ENCODE results near the gene KCNQ1.

GRCh38 chr11:2518111-2518982, 73.5 kb downstream of the KCNQ1 start:
- no peak for TF ChIP-seq POLR2AphosphoS5 (IDR thresholded peaks at IDR 0.05; ENCODE audit: insufficient read depth, low read depth, low read length)
- TF ChIP-seq CTCF (IDR thresholded peaks at IDR 0.05; ENCODE audit: extremely low read depth in 1 of 2, insufficient read depth in 1 of 2, low read depth in 1 of 2, low read length in 2 of 2): no peak
- TF ChIP-seq POLR2A (IDR thresholded peaks at IDR 0.05; ENCODE audit: low read depth, low read length): no peak
- no peak for TF ChIP-seq JUN (IDR thresholded peaks at IDR 0.05; ENCODE audit: borderline replicate concordance, insufficient read depth, insufficient read length, low read depth)
- no peak for TF ChIP-seq MAX (IDR thresholded peaks at IDR 0.05; ENCODE audit: insufficient read depth, insufficient read length)
- no peak for TF ChIP-seq EZH2 (IDR thresholded peaks at IDR 0.05; ENCODE audit: borderline replicate concordance, low read depth, low read length, severe bottlenecking)
- no peak for TF ChIP-seq FOS (IDR thresholded peaks at IDR 0.05; ENCODE audit: borderline replicate concordance, insufficient read depth, low read length)
- no peak for TF ChIP-seq MYC (IDR thresholded peaks at IDR 0.05; ENCODE audit: low read depth, low read length)
